Measurements from ENCODE around the gene EIF3F.

GRCh38 chr11:7964873-7965272 is 22.3 kb upstream of the EIF3F start:
- TF ChIP-seq GATA2 (IDR thresholded peaks at IDR 0.05; ENCODE audit: insufficient read depth, insufficient read length, low read depth, low read length) (no peak), JUN (IDR thresholded peaks at IDR 0.05; ENCODE audit: borderline replicate concordance, insufficient read depth, insufficient read length, low read depth) (no peak), POLR2A (IDR thresholded peaks at IDR 0.05; ENCODE audit: low read depth, low read length) (no peak), CTCF (IDR thresholded peaks at IDR 0.05; ENCODE audit: extremely low read depth in 1 of 2, insufficient read depth in 1 of 2, low read depth in 1 of 2, low read length in 2 of 2) (no peak)
